CD14-positive monocyte (primary cell): ENCODE results near the gene RNF180. TPM values are rescaled to one million over a fixed set of nuclear protein-coding genes. Genes with fewer than 3 reads are reported as not detected.

Experiments used
- DNase-seq, 3 donors: peaks; one replicate each; pipeline ENCODE4 v3.0.0-alpha.2; 2011 to 2022
- H2AFZ ChIP-seq: 2 replicates; pipeline ENCODE4 v1.6.0; 2012; ENCODE audit warnings: mild to moderate bottlenecking, low read depth, low read length, inconsistent platforms; ENCODE audit not compliant: insufficient read depth, poor library complexity, severe bottlenecking
- H3K27ac ChIP-seq, 2 donors: 1 replicate in 1 of 2; 2 replicates in 1 of 2; pipeline ENCODE4 v1.5.1; 2012 to 2013; ENCODE audit warnings: low read length in 2 of 2, control low read depth in 1 of 2, inconsistent platforms in 1 of 2, low read depth in 1 of 2, mild to moderate bottlenecking in 1 of 2
- H3K27me3 ChIP-seq, 2 donors: one replicate each; pipeline versions ENCODE4 v1.6.0 to v1.6.1; 2011 to 2013; ENCODE audit warnings: low read length in 2 of 2; ENCODE audit not compliant: control insufficient read depth in 2 of 2, insufficient read depth in 2 of 2
- H3K36me3 ChIP-seq, 2 donors: replicated peaks in 1 of 2; 1 replicate in 1 of 2; 2 replicates in 1 of 2; pipeline versions ENCODE4 v1.5.1 to v1.6.1; 2012 to 2013; ENCODE audit warnings: low read length in 2 of 2, control low read depth in 1 of 2, inconsistent platforms in 1 of 2, mild to moderate bottlenecking in 1 of 2; ENCODE audit not compliant: insufficient read depth in 2 of 2, control insufficient read depth in 1 of 2
- H3K4me1 ChIP-seq, 2 donors: 1 replicate in 1 of 2; 2 replicates in 1 of 2; pipeline versions ENCODE4 v1.5.1 to v1.6.1; 2012 to 2013; ENCODE audit warnings: low read length in 2 of 2, control low read depth in 1 of 2, inconsistent platforms in 1 of 2, mild to moderate bottlenecking in 1 of 2, moderate library complexity in 1 of 2; ENCODE audit not compliant: insufficient read depth in 2 of 2, control insufficient read depth in 1 of 2
- H3K4me2 ChIP-seq: replicated peaks from 2 replicates; pipeline ENCODE3; 2012; ENCODE audit warnings: low read length, moderate library complexity, mild to moderate bottlenecking; ENCODE audit not compliant: poor library complexity, severe bottlenecking; ENCODE audit errors: extremely low read depth
- H3K4me3 ChIP-seq, 3 experiments: fragments of 200-600 bp in 1 of 3; sonication (generic) in 1 of 3; replicated peaks in 1 of 3; 1 replicate in 2 of 3; 2 replicates in 1 of 3; pipeline ENCODE4 v1.5.1; 2011 to 2013; ENCODE audit warnings: low read length in 3 of 3, mild to moderate bottlenecking in 3 of 3, control low read depth in 2 of 3, low read depth in 2 of 3, inconsistent platforms in 1 of 3, moderate library complexity in 1 of 3
- H3K79me2 ChIP-seq: 2 replicates; pipeline ENCODE4 v1.6.0; 2012; ENCODE audit warnings: mild to moderate bottlenecking, control low read depth, inconsistent platforms, low read length, moderate library complexity; ENCODE audit not compliant: insufficient read depth
- H3K9ac ChIP-seq: 2 replicates; pipeline ENCODE4 v1.6.0; 2017; ENCODE audit warnings: low read length, mild to moderate bottlenecking; ENCODE audit not compliant: insufficient read depth, poor library complexity, severe bottlenecking
- H3K9me3 ChIP-seq, 2 donors: replicated peaks in 1 of 2; 1 replicate in 1 of 2; 2 replicates in 1 of 2; pipeline versions ENCODE4 v1.5.1 to v1.6.1; 2012 to 2013; ENCODE audit warnings: low read length in 2 of 2, control low read depth in 1 of 2; ENCODE audit not compliant: control insufficient read depth in 1 of 2, insufficient read depth in 1 of 2
- H4K20me1 ChIP-seq: 2 replicates; pipeline ENCODE4 v1.6.0; 2012; ENCODE audit warnings: mild to moderate bottlenecking, low read length, control low read depth, moderate library complexity; ENCODE audit not compliant: insufficient read depth
- H3K27ac Mint-ChIP-seq, 7 donors: one replicate each; pipeline ENCODE4 v1.8.0; 2020; ENCODE audit warnings: mild to moderate bottlenecking in 7 of 7, mixed read lengths in 7 of 7, moderate library complexity in 6 of 7, inconsistent platforms in 2 of 7
- H3K27me3 Mint-ChIP-seq, 3 donors: one replicate each; pipeline ENCODE4 v1.8.0; 2021 to 2022; ENCODE audit warnings: low read depth in 3 of 3, mild to moderate bottlenecking in 3 of 3, mixed read lengths in 3 of 3, moderate library complexity in 3 of 3, inconsistent platforms in 1 of 3
- H3K36me3 Mint-ChIP-seq, 2 donors: one replicate each; pipeline ENCODE4 v1.8.0; 2020; ENCODE audit warnings: mixed read lengths in 2 of 2, inconsistent platforms in 1 of 2, mild to moderate bottlenecking in 1 of 2
- H3K4me1 Mint-ChIP-seq: one replicate; pipeline ENCODE4 v1.8.0; 2020; ENCODE audit warnings: mild to moderate bottlenecking, mixed read lengths
- H3K4me3 Mint-ChIP-seq, 2 donors: one replicate each; pipeline ENCODE4 v1.8.0; 2020; ENCODE audit warnings: mild to moderate bottlenecking in 2 of 2, mixed read lengths in 2 of 2, moderate library complexity in 1 of 2
- H3K9me3 Mint-ChIP-seq, 7 donors: one replicate each; pipeline ENCODE4 v1.8.0; 2020 to 2022; ENCODE audit warnings: mixed read lengths in 7 of 7, mild to moderate bottlenecking in 6 of 7, moderate library complexity in 6 of 7, inconsistent platforms in 2 of 7
- CTCF ChIP-seq: fragments of 200-600 bp; IDR thresholded peaks from one replicate; pipeline ENCODE4 v1.8.0; 2022; ENCODE audit warnings: antibody characterized with exemption, mild to moderate bottlenecking
- WGBS: methylation state at CpG from one replicate; pipeline ENCODE4 v1.1.5; 2013; ENCODE audit warnings: missing lambda C conversion rate; ENCODE audit not compliant: insufficient coverage; 5-methylcytosine and 5-hydroxymethylcytosine counted together
- intact Hi-C, 2 donors: fragments of 100-400 bp; cut with micrococcal nuclease; formaldehyde crosslinking; loops; one replicate each; pipeline versions ENCODE4 v1.15.0 to v1.15.1; 2023
- polyA plus RNA-seq, 3 donors: library from polyadenylated mRNA; depleted of rRNA in 1 of 3; unstranded in 2 of 3; stranded (reverse) in 1 of 3; fragments of 300-500 nt in 2 of 3; fragments of >200 nt in 1 of 3; fragmentation: Illumina TruSeq in 2 of 3; gene quantifications; 1 replicate in 2 of 3; 2 replicates in 1 of 3; pipeline ENCODE4 v1.2.3, GENCODE V29; 2012 to 2021

The RNF180 gene
- polyA plus RNA-seq, 3 donors: not detected

DNA sequence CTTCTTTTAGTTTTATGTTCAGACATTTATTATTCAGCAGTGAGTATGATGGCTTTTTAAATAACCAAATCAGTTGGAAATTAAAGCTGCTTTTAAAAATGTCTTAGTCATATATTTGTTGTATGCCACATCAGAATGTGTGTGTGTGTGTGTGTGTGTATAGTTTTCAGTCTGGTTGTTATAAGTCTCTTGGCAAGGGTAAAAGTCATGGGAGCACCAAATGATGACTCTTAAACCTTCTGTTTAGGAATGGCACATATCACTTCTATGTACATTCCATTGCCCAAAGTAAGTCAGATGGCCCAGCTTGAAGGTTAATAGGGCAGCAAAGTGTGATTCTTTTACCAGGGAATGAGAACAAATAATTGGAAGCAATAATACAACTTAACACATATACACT, 135.9 kb downstream of the RNF180 start:
- H3K4me3 ChIP-seq: no peak overlapping the region
- H3K36me3 ChIP-seq: no peaks in the 10 kb centered on the region
- DNase-seq: no peak
- no peak overlapping the region for H3K9ac ChIP-seq
- H3K27ac Mint-ChIP-seq: no peak overlapping the region
- H3K4me3 Mint-ChIP-seq: no peak overlapping the region
- no peak overlapping the region for H3K4me2 ChIP-seq
- H3K27ac ChIP-seq: no peak overlapping the region
- H3K9me3 Mint-ChIP-seq: peaks cover 0 to 5% (median 2%) of the 10 kb centered on the region in 7 donors
- H3K27me3 ChIP-seq: no peaks in the 10 kb centered on the region
- no peaks in the 10 kb centered on the region for H3K36me3 Mint-ChIP-seq
- no peaks in the 10 kb centered on the region for H3K79me2 ChIP-seq
- no peaks in the 10 kb centered on the region for H3K4me1 Mint-ChIP-seq
- no peak overlapping the region for H2AFZ ChIP-seq
- no peaks in the 10 kb centered on the region for H3K4me1 ChIP-seq
- H3K9me3 ChIP-seq: peaks cover 0 to 6% of the 10 kb centered on the region in 2 donors
- no peak for TF ChIP-seq CTCF
- no peaks in the 10 kb centered on the region for H4K20me1 ChIP-seq
- H3K27me3 Mint-ChIP-seq: peaks cover 0 to 1% (median 0%) of the 10 kb centered on the region in 3 donors
- intact Hi-C loops: no loop called here

- no peaks in the 10 kb centered on the region for H3K79me2 ChIP-seq
- no peak overlapping the region for H3K27ac ChIP-seq
- DNase-seq: no peak
- H4K20me1 ChIP-seq: no peaks in the 10 kb centered on the region
- H3K36me3 ChIP-seq: no peaks in the 10 kb centered on the region
- H3K4me3 ChIP-seq: no peak overlapping the region
- intact Hi-C loops: no loop called here
- H3K4me2 ChIP-seq: no peak overlapping the region
- Mint-ChIP-seq H3K9me3 (peaks cover 0 to 7% (median 2%) of the 10 kb centered on the region in 7 donors), H3K27ac (no peak overlapping the region), H3K27me3 (peaks cover 0 to 2% (median 0%) of the 10 kb centered on the region in 3 donors), H3K4me1 (no peaks in the 10 kb centered on the region), H3K36me3 (no peaks in the 10 kb centered on the region), H3K4me3 (no peak overlapping the region)
- WGBS: no CpG with 5 or more reads among the region's 1 CpG
- no peaks in the 10 kb centered on the region for H3K4me1 ChIP-seq
- no peak overlapping the region for H2AFZ ChIP-seq
- no peak for TF ChIP-seq CTCF
- no peaks in the 10 kb centered on the region for H3K9me3 ChIP-seq
- H3K27me3 ChIP-seq: no peaks in the 10 kb centered on the region
- no peak overlapping the region for H3K9ac ChIP-seq
These were observed 142.5 kb downstream of the RNF180 start for GRCh38 chr5:64308135-64308534.
